ENCODE results near the gene SERTAD2. TPM values are rescaled to one million over a fixed set of nuclear protein-coding genes. Genes with fewer than 3 reads are reported as not detected.

Gene SERTAD2
- total RNA-seq, 1 experiment from 2014 or later, result 6.6 TPM

- no peak for DNase-seq (ENCODE audit: low spot score)
Measured at GRCh38 chr2:64629875-64630274, 23.8 kb downstream of the SERTAD2 start.

GRCh38 chr2:64629329-64629781, 24.4 kb downstream of the SERTAD2 start:
- no peak for DNase-seq (ENCODE audit: low spot score)

- DNase-seq (ENCODE audit: low spot score), result no peak
Measured at GRCh38 chr2:64627860-64628841, 25.6 kb downstream of the SERTAD2 start.

GRCh38 chr2:64626963-64627760, 26.6 kb downstream of the SERTAD2 start:
- DNase-seq (ENCODE audit: low spot score), result no peak

GRCh38 chr2:64626146-64626809, 27.4 kb downstream of the SERTAD2 start:
- DNase-seq (ENCODE audit: low spot score), result no peak

- no peak for DNase-seq (ENCODE audit: low spot score)
Measured at GRCh38 chr2:64625299-64626145, 28.2 kb downstream of the SERTAD2 start.

- DNase-seq (ENCODE audit: low spot score), result no peak
Measured at GRCh38 chr2:64624862-64625261, 28.9 kb downstream of the SERTAD2 start.

- DNase-seq (ENCODE audit: low spot score), result no peak
Measured at GRCh38 chr2:64624108-64624610, 29.6 kb downstream of the SERTAD2 start.

- DNase-seq (ENCODE audit: low spot score), result no peak
Measured at GRCh38 chr2:64623242-64623850, 30.4 kb downstream of the SERTAD2 start.

- DNase-seq (ENCODE audit: low spot score), result no peak
Measured at GRCh38 chr2:64622443-64623241, 31.1 kb downstream of the SERTAD2 start.

- DNase-seq (ENCODE audit: low spot score), result no peak
Measured at GRCh38 chr2:64620661-64621060, 33.1 kb downstream of the SERTAD2 start.

GRCh38 chr2:64617631-64618151, 36.0 kb downstream of the SERTAD2 start:
- DNase-seq (ENCODE audit: low spot score), result no peak

- no peak for DNase-seq (ENCODE audit: low spot score)
Measured at GRCh38 chr2:64615844-64616536, 37.7 kb downstream of the SERTAD2 start.

GRCh38 chr2:64615192-64615763, 38.4 kb downstream of the SERTAD2 start:
- DNase-seq (ENCODE audit: low spot score), result no peak

- DNase-seq (ENCODE audit: low spot score), result no peak
Measured at GRCh38 chr2:64613276-64613675, 40.4 kb downstream of the SERTAD2 start.

GRCh38 chr2:64612575-64613195, 41.0 kb downstream of the SERTAD2 start:
- DNase-seq (ENCODE audit: low spot score), result no peak

GRCh38 chr2:64610316-64610855, 43.3 kb downstream of the SERTAD2 start:
- no peak for DNase-seq (ENCODE audit: low spot score)

Measured in HT-29 (cell line).